ENCODE measurements around the gene PPFIA3. TPM values are rescaled to one million over a fixed set of nuclear protein-coding genes. Genes with fewer than 3 reads are reported as not detected.
A peak's percentile ranks its signal among the peaks of the same experiment; 100 is the strongest.

Gene PPFIA3
- total RNA-seq, 1 experiment from 2014 or later = 56.3 TPM

DNA sequence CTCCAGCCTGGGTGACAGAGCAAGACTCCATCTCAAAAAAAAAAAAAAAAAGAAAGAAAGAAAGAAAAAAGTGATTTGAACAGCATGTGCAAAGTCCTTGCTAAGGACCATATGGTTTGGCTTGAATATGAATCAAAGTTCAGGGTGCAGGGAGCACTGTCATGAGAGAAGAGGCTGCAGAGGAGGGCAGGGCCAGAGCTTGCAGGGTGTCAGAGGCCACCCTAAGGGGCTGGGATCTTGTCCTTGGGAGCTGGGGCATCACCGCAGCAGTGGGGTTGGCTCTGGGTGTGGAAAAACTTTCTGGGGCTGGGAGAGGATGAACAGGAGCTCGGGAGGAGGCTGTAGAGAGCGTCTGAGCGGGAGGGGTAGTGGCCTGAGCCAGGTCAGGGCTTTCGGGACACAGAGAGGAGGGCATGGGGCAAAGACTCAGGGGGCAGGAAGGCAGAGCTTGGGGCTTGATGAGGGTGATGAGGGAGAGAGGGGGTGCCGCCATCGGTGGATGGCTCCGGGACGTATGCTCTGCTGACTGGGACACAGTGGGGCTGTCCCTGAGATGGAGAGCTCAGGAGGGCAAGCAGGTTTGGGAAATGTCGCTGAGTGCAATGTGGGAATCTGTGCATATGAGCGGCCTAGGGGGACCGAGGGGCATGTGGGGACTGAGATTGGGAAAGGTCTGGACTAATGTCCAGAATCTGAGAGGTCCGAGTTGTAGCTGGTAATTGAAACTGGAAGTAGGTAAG, 41.3 kb downstream of the PPFIA3 start:
- Histone ChIP-seq H3F3A (ENCODE audit: low read length, unreplicated experiment) (no peaks in the 10 kb centered on the region), H2AFZ (ENCODE audit: low read length) (no peak overlapping the region), H3K36me3 (ENCODE audit: low read depth, low read length) (no peaks in the 10 kb centered on the region), H3K9ac (ENCODE audit: low read length) (no peak overlapping the region), H3K4me3 (ENCODE audit: low read length) (no peak overlapping the region), H3K9me3 (ENCODE audit: low read length) (no peaks in the 10 kb centered on the region), H3K4me1 (ENCODE audit: insufficient read depth, low read length) (peaks cover 20% of the 10 kb centered on the region), H4K20me1 (ENCODE audit: low read length) (no peaks in the 10 kb centered on the region), H3K27ac (ENCODE audit: low read length) (no peak overlapping the region), H3K4me2 (ENCODE audit: low read length) (no peak overlapping the region), H3K27me3 (ENCODE audit: low read length) (no peaks in the 10 kb centered on the region), H3K9me2 (replicated peaks; ENCODE audit: low read length) (no peaks in the 10 kb centered on the region), H3K79me2 (ENCODE audit: low read length) (peaks cover 12% of the 10 kb centered on the region)
- CTCF ChIA-PET = no interaction called here
- intact Hi-C loops (cut with micrococcal nuclease) = no loop called here
- DNase-seq = no peak
- ATAC-seq = no peak
- TF ChIP-seq EZH2 (IDR thresholded peaks at IDR 0.05; ENCODE audit: low read length, unreplicated experiment) = no peak
- BruUV-seq (replicated peaks) = no TSS peak
- POLR2A ChIA-PET (ENCODE audit: unreplicated experiment) = interaction anchor here (0.7 kb wide), 1 partner anchor 138 kb away, joined by 4 read pairs; no protein-coding TSS in a partner anchor

DNA sequence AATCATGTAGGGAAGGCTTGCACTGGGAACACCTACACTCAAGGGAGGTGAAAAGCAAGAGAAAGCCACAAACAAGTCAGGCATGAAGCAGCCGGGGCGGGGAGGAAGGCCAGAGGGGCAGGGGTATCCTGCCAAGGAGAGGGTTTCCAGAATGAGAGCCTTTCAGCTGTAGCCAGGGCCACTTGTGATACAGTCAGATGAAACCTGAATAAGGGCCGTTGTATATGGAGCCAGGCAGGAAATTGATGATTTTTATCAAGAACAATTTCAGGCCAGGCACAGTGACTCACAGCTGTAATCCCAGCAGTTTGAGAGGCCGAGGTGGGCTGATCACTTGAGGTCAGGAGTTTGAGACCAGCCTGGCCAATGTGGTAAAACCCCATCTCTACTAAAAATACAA, 42.6 kb downstream of the PPFIA3 start:
- no peaks in the 10 kb centered on the region for H3K27me3 ChIP-seq (ENCODE audit: low read length)
- no peaks in the 10 kb centered on the region for H3K36me3 ChIP-seq (ENCODE audit: low read depth, low read length)
- POLR2A ChIA-PET (ENCODE audit: unreplicated experiment) = no interaction called here
- no peak for ATAC-seq
- H4K20me1 ChIP-seq (ENCODE audit: low read length) = no peaks in the 10 kb centered on the region
- CTCF ChIA-PET = no interaction called here
- no peak overlapping the region for H3K4me3 ChIP-seq (ENCODE audit: low read length)
- H3K9ac ChIP-seq (ENCODE audit: low read length) = no peak overlapping the region
- no peak overlapping the region for H3K4me2 ChIP-seq (ENCODE audit: low read length)
- peaks cover 12% of the 10 kb centered on the region for H3K79me2 ChIP-seq (ENCODE audit: low read length)
- BruUV-seq (replicated peaks) = no TSS peak
- peaks cover 20% of the 10 kb centered on the region for H3K4me1 ChIP-seq (ENCODE audit: insufficient read depth, low read length)
- no peak for DNase-seq
- H3K9me2 ChIP-seq (replicated peaks; ENCODE audit: low read length) = no peaks in the 10 kb centered on the region
- no peak overlapping the region for H2AFZ ChIP-seq (ENCODE audit: low read length)
- intact Hi-C loops (cut with micrococcal nuclease) = no loop called here
- H3K27ac ChIP-seq (ENCODE audit: low read length) = no peak overlapping the region
- H3K9me3 ChIP-seq (ENCODE audit: low read length) = no peaks in the 10 kb centered on the region
- no peak for TF ChIP-seq EZH2phosphoT487 (IDR thresholded peaks at IDR 0.05; ENCODE audit: borderline replicate concordance, low read length)
- no peak for TF ChIP-seq EZH2 (IDR thresholded peaks at IDR 0.05; ENCODE audit: low read length, unreplicated experiment)
- TF ChIP-seq, protein P1, sequence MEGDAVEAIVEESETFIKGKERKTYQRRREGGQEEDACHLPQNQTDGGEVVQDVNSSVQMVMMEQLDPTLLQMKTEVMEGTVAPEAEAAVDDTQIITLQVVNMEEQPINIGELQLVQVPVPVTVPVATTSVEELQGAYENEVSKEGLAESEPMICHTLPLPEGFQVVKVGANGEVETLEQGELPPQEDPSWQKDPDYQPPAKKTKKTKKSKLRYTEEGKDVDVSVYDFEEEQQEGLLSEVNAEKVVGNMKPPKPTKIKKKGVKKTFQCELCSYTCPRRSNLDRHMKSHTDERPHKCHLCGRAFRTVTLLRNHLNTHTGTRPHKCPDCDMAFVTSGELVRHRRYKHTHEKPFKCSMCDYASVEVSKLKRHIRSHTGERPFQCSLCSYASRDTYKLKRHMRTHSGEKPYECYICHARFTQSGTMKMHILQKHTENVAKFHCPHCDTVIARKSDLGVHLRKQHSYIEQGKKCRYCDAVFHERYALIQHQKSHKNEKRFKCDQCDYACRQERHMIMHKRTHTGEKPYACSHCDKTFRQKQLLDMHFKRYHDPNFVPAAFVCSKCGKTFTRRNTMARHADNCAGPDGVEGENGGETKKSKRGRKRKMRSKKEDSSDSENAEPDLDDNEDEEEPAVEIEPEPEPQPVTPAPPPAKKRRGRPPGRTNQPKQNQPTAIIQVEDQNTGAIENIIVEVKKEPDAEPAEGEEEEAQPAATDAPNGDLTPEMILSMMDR (conservative IDR thresholded peaks at IDR 0.05; ENCODE audit: low read depth, low read length) = no peak
- no peaks in the 10 kb centered on the region for H3F3A ChIP-seq (ENCODE audit: low read length, unreplicated experiment)

DNA sequence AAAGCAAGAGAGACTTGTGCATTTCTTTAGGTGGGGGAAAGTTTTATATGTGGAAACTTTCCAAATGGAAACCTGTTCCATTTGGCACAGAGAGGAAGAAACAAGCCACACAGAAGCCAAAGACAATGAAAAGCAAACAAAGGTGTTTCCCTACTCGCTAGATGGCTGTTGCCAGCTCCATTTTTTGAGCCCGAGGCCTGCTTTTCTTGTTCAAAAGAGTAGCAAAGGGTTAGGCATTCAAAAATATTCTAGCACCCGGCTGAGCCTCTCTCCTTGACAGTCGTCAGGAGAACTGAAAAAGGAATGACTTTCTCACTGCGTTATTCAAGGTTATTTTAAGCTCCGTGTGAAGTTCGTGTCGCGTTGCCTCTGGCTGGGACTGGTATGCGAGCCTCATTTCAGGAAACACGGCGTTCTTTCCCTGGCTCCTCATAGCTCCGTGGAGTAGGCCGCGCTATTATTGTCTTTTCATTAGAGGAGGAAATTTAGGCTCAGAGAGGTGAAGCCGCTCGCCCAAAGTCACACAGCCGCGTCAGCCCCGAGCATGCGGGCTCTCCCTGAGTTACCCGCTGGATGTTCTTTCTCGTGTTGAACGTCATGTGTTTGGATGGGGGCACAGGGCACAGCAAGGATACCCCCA, 45.9 kb downstream of the PPFIA3 start:
- H3K4me1 ChIP-seq (ENCODE audit: insufficient read depth, low read length) = peaks cover 10% of the 10 kb centered on the region
- peak overlapping the region; percentile 32 for H3K4me2 ChIP-seq (ENCODE audit: low read length)
- DNase-seq = peak; percentile 71
- H3K4me3 ChIP-seq (ENCODE audit: low read length) = no peak overlapping the region
- H3F3A ChIP-seq (ENCODE audit: low read length, unreplicated experiment) = no peaks in the 10 kb centered on the region
- ChIA-PET POLR2A (ENCODE audit: unreplicated experiment) (interaction anchor here (0.6 kb wide), 2 partner anchors 28 to 38 kb away, joined by 8 to 10 read pairs; no protein-coding TSS in a partner anchor), CTCF (interaction anchor here (0.6 to 1.2 kb wide), 2 partner anchors 20 to 34 kb away, joined by 4 read pairs; no protein-coding TSS in a partner anchor)
- no peaks in the 10 kb centered on the region for H4K20me1 ChIP-seq (ENCODE audit: low read length)
- BruUV-seq (replicated peaks) = no TSS peak
- H3K9me3 ChIP-seq (ENCODE audit: low read length) = no peaks in the 10 kb centered on the region
- no peaks in the 10 kb centered on the region for H3K9me2 ChIP-seq (replicated peaks; ENCODE audit: low read length)
- no peaks in the 10 kb centered on the region for H3K79me2 ChIP-seq (ENCODE audit: low read length)
- peak; percentile 66 for ATAC-seq
- H3K9ac ChIP-seq (ENCODE audit: low read length) = no peak overlapping the region
- H3K27ac ChIP-seq (ENCODE audit: low read length) = peak overlapping the region; percentile 27
- TF ChIP-seq EZH2 (IDR thresholded peaks at IDR 0.05; ENCODE audit: low read length, unreplicated experiment) (no peak), EZH2phosphoT487 (IDR thresholded peaks at IDR 0.05; ENCODE audit: borderline replicate concordance, low read length) (no peak)
- TF ChIP-seq, protein P1 (conservative IDR thresholded peaks at IDR 0.05; ENCODE audit: low read depth, low read length) = no peak
- H3K27me3 ChIP-seq (ENCODE audit: low read length) = no peaks in the 10 kb centered on the region
- no peak overlapping the region for H2AFZ ChIP-seq (ENCODE audit: low read length)
- H3K36me3 ChIP-seq (ENCODE audit: low read depth, low read length) = no peaks in the 10 kb centered on the region
- intact Hi-C loops (cut with micrococcal nuclease) = loop anchor here (1.0 kb wide), 1 partner anchor 34 kb away; no protein-coding TSS in a partner anchor

Measured in PC-3 (cell line).